Panc1 (cell line): ENCODE data around the gene CISD3.

Experiments
- CTCF ChIP-seq: fragments of 450-650 bp; IDR thresholded peaks from 2 replicates; pipeline ENCODE4 v1.5.1; 2017; ENCODE audit warnings: mild to moderate bottlenecking
- POLR2AphosphoS5 ChIP-seq: IDR thresholded peaks from 2 replicates; pipeline ENCODE4 v1.6.1; 2012; ENCODE audit warnings: mild to moderate bottlenecking, low read depth, low read length, moderate library complexity
- TCF7L2 ChIP-seq: IDR thresholded peaks from 2 replicates; pipeline ENCODE4 v1.6.1; 2011; ENCODE audit warnings: mild to moderate bottlenecking, low read depth, low read length, inconsistent platforms
- TF ChIP-seq, protein P1 (sequence below), 2 experiments: IDR thresholded peaks; 2 replicates each; pipeline ENCODE4 v1.6.1; 2011 to 2012; ENCODE audit warnings: low read depth in 2 of 2, control low read depth in 1 of 2, low read length in 1 of 2, mild to moderate bottlenecking in 1 of 2, moderate library complexity in 1 of 2; ENCODE audit not compliant: insufficient read depth in 1 of 2

DNA sequence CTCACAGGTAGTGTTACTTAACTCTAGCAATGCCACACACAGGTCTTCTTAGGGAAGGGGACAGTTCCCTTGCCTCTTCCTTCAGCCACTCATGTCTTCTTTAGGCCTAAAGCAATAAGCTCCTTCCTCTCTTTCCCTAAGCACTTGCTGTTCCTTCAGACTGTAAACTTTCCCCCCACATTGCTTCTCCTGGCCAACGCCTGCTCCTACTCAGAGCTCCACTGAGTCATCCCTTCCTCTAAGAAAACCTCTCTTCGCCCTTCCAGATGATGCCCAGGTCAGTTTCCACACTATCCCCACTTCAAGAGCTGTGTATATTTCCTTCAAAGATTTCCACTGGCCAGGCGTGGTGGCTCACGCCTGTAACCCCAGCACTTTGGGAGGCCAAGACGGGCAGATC lies 42.9 kb upstream of the CISD3 start:
- no peak for TF ChIP-seq CTCF
- no peak for TF ChIP-seq POLR2AphosphoS5
- TF ChIP-seq TCF7L2 = no peak
- TF ChIP-seq, protein P1, sequence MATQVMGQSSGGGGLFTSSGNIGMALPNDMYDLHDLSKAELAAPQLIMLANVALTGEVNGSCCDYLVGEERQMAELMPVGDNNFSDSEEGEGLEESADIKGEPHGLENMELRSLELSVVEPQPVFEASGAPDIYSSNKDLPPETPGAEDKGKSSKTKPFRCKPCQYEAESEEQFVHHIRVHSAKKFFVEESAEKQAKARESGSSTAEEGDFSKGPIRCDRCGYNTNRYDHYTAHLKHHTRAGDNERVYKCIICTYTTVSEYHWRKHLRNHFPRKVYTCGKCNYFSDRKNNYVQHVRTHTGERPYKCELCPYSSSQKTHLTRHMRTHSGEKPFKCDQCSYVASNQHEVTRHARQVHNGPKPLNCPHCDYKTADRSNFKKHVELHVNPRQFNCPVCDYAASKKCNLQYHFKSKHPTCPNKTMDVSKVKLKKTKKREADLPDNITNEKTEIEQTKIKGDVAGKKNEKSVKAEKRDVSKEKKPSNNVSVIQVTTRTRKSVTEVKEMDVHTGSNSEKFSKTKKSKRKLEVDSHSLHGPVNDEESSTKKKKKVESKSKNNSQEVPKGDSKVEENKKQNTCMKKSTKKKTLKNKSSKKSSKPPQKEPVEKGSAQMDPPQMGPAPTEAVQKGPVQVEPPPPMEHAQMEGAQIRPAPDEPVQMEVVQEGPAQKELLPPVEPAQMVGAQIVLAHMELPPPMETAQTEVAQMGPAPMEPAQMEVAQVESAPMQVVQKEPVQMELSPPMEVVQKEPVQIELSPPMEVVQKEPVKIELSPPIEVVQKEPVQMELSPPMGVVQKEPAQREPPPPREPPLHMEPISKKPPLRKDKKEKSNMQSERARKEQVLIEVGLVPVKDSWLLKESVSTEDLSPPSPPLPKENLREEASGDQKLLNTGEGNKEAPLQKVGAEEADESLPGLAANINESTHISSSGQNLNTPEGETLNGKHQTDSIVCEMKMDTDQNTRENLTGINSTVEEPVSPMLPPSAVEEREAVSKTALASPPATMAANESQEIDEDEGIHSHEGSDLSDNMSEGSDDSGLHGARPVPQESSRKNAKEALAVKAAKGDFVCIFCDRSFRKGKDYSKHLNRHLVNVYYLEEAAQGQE (IDR thresholded peaks at IDR 0.05; ENCODE audit: insufficient read depth in 1 of 2, low read depth in 2 of 2, low read length in 1 of 2) = no peak
